ENCODE results near the gene PIK3AP1. TPM values are rescaled to one million over a fixed set of nuclear protein-coding genes. Genes with fewer than 3 reads are reported as not detected.

The PIK3AP1 gene
- total RNA-seq, 1 donor from 2014 or later: 5.9 TPM

GRCh38 chr10:96695975-96696634 lies 24.2 kb downstream of the PIK3AP1 start:
- no peaks in the 10 kb centered on the region for H3K27me3 ChIP-seq
- no peak for DNase-seq (ENCODE audit: extremely low spot score in 2 of 2)
- H3K27ac ChIP-seq: no peak overlapping the region
- no peak overlapping the region for H3K4me3 ChIP-seq
- H3K36me3 ChIP-seq: no peaks in the 10 kb centered on the region
- intact Hi-C loops (cut with DNase I): no loop called here
- TF ChIP-seq POLR2A (IDR thresholded peaks at IDR 0.05): no peak
- H3K9me3 ChIP-seq: no peaks in the 10 kb centered on the region
- no peaks in the 10 kb centered on the region for H3K4me1 ChIP-seq

DNA sequence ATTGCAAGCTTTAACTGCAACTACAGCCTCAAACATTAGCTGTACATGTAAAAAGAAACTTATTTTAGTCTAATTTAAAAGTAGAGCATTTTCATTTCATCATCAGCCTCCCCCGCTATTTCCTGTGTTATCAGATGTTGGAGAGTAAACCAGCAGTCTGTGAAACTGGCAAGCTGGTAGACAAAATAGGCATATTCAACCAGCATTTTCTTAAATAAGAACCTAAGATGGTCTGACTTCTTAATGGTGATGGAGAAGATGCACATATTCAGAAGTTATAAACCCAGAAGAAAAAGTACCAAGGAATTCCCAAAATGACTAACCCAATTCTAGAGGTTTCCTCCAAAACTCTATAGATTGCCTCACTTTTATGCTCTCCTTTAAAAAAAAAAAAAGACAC lies 24.9 kb downstream of the PIK3AP1 start:
- Histone ChIP-seq H3K4me1 (no peaks in the 10 kb centered on the region), H3K4me3 (no peak overlapping the region), H3K27me3 (no peaks in the 10 kb centered on the region), H3K27ac (no peak overlapping the region), H3K9me3 (no peaks in the 10 kb centered on the region), H3K36me3 (no peaks in the 10 kb centered on the region)
- intact Hi-C loops (cut with DNase I): no loop called here
- TF ChIP-seq POLR2AphosphoS5 (IDR thresholded peaks at IDR 0.05; ENCODE audit: insufficient read depth in 1 of 2, low read depth in 1 of 2): no peak
- no peak for DNase-seq (ENCODE audit: extremely low spot score in 2 of 2)

GRCh38 chr10:96693431-96693830 lies 26.9 kb downstream of the PIK3AP1 start:
- Histone ChIP-seq H3K4me3 (no peak overlapping the region), H3K27me3 (no peaks in the 10 kb centered on the region), H3K36me3 (no peaks in the 10 kb centered on the region), H3K9me3 (no peaks in the 10 kb centered on the region), H3K27ac (no peak overlapping the region), H3K4me1 (no peaks in the 10 kb centered on the region)
- no peak for DNase-seq (ENCODE audit: extremely low spot score in 2 of 2)
- intact Hi-C loops (cut with DNase I): no loop called here
- no peak for TF ChIP-seq POLR2AphosphoS5 (IDR thresholded peaks at IDR 0.05; ENCODE audit: insufficient read depth in 1 of 2, low read depth in 1 of 2)
- TF ChIP-seq POLR2A (IDR thresholded peaks at IDR 0.05): no peak
- TF ChIP-seq, protein P1, sequence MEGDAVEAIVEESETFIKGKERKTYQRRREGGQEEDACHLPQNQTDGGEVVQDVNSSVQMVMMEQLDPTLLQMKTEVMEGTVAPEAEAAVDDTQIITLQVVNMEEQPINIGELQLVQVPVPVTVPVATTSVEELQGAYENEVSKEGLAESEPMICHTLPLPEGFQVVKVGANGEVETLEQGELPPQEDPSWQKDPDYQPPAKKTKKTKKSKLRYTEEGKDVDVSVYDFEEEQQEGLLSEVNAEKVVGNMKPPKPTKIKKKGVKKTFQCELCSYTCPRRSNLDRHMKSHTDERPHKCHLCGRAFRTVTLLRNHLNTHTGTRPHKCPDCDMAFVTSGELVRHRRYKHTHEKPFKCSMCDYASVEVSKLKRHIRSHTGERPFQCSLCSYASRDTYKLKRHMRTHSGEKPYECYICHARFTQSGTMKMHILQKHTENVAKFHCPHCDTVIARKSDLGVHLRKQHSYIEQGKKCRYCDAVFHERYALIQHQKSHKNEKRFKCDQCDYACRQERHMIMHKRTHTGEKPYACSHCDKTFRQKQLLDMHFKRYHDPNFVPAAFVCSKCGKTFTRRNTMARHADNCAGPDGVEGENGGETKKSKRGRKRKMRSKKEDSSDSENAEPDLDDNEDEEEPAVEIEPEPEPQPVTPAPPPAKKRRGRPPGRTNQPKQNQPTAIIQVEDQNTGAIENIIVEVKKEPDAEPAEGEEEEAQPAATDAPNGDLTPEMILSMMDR (IDR thresholded peaks at IDR 0.05): no peak

GRCh38 chr10:96692427-96692826 lies 27.9 kb downstream of the PIK3AP1 start:
- no peaks in the 10 kb centered on the region for H3K36me3 ChIP-seq
- TF ChIP-seq, protein P1 (IDR thresholded peaks at IDR 0.05): no peak
- no peak for TF ChIP-seq POLR2AphosphoS5 (IDR thresholded peaks at IDR 0.05; ENCODE audit: insufficient read depth in 1 of 2, low read depth in 1 of 2)
- no peak for TF ChIP-seq POLR2A (IDR thresholded peaks at IDR 0.05)
- no peaks in the 10 kb centered on the region for H3K9me3 ChIP-seq
- H3K4me3 ChIP-seq: no peak overlapping the region
- H3K27me3 ChIP-seq: no peaks in the 10 kb centered on the region
- intact Hi-C loops (cut with DNase I): no loop called here
- H3K4me1 ChIP-seq: no peaks in the 10 kb centered on the region
- H3K27ac ChIP-seq: no peak overlapping the region
- no peak for DNase-seq (ENCODE audit: extremely low spot score in 2 of 2)

- Histone ChIP-seq H3K27ac (no peak overlapping the region), H3K36me3 (no peaks in the 10 kb centered on the region), H3K9me3 (no peaks in the 10 kb centered on the region), H3K4me3 (no peak overlapping the region), H3K4me1 (no peaks in the 10 kb centered on the region), H3K27me3 (no peaks in the 10 kb centered on the region)
- DNase-seq (ENCODE audit: extremely low spot score in 2 of 2): no peak
- intact Hi-C loops (cut with DNase I): no loop called here
- TF ChIP-seq, protein P1 (IDR thresholded peaks at IDR 0.05): no peak
- TF ChIP-seq POLR2A (IDR thresholded peaks at IDR 0.05) (no peak), POLR2AphosphoS5 (IDR thresholded peaks at IDR 0.05; ENCODE audit: insufficient read depth in 1 of 2, low read depth in 1 of 2) (no peak)
Measured at GRCh38 chr10:96691761-96692160, 28.6 kb downstream of the PIK3AP1 start.
